ENCODE measurements around the gene EFCAB8.

The EFCAB8 gene

GRCh38 chr20:33002087-33002808, 143.5 kb downstream of the EFCAB8 start:
- H3K4me3 ChIP-seq (ENCODE audit: low read depth, low read length): no peak overlapping the region
- no peaks in the 10 kb centered on the region for H3K4me1 ChIP-seq (ENCODE audit: control insufficient read depth, insufficient read depth, low read length, unreplicated experiment)
- peaks cover 37% of the 10 kb centered on the region for H3K27me3 ChIP-seq (ENCODE audit: insufficient read depth, low read length)
- no peak overlapping the region for H2AFZ ChIP-seq (ENCODE audit: low read length, unreplicated experiment)
- H3K27ac ChIP-seq (ENCODE audit: low read depth, low read length): no peak overlapping the region
- no peaks in the 10 kb centered on the region for H3K36me3 ChIP-seq (ENCODE audit: insufficient read depth, low read length)
- no peaks in the 10 kb centered on the region for H3K79me2 ChIP-seq (ENCODE audit: control insufficient read depth, insufficient read depth, low read length, unreplicated experiment)

- Histone ChIP-seq H3K4me3 (ENCODE audit: low read depth, low read length) (no peak within 1 kb of the TSS), H3K79me2 (ENCODE audit: control insufficient read depth, insufficient read depth, low read length, unreplicated experiment) (no peaks in the 10 kb centered on the region), H3K36me3 (ENCODE audit: insufficient read depth, low read length) (no peaks in the 10 kb centered on the region), H2AFZ (ENCODE audit: low read length, unreplicated experiment) (no peak within 1 kb of the TSS), H3K4me1 (ENCODE audit: control insufficient read depth, insufficient read depth, low read length, unreplicated experiment) (no peaks in the 10 kb centered on the region), H3K27ac (ENCODE audit: low read depth, low read length) (no peak within 1 kb of the TSS), H3K27me3 (ENCODE audit: insufficient read depth, low read length) (peaks cover 24% of the 10 kb centered on the region)
These were observed 145.5 kb downstream of the EFCAB8 start, which contains the start of gene SUN5 for GRCh38 chr20:33004141-33004751. Gene SUN5 (minus strand): TSS chr20:33004433. CDS start chr20:33004340, 93 bp downstream.

GRCh38 chr20:33005132-33005566, 146.4 kb downstream of the EFCAB8 start:
- Histone ChIP-seq H3K4me1 (ENCODE audit: control insufficient read depth, insufficient read depth, low read length, unreplicated experiment) (no peaks in the 10 kb centered on the region), H3K79me2 (ENCODE audit: control insufficient read depth, insufficient read depth, low read length, unreplicated experiment) (no peaks in the 10 kb centered on the region), H3K27ac (ENCODE audit: low read depth, low read length) (no peak overlapping the region), H3K36me3 (ENCODE audit: insufficient read depth, low read length) (no peaks in the 10 kb centered on the region), H2AFZ (ENCODE audit: low read length, unreplicated experiment) (no peak overlapping the region), H3K27me3 (ENCODE audit: insufficient read depth, low read length) (peaks cover 23% of the 10 kb centered on the region), H3K4me3 (ENCODE audit: low read depth, low read length) (no peak overlapping the region)

- no peaks in the 10 kb centered on the region for H3K36me3 ChIP-seq (ENCODE audit: insufficient read depth, low read length)
- H3K4me1 ChIP-seq (ENCODE audit: control insufficient read depth, insufficient read depth, low read length, unreplicated experiment): no peaks in the 10 kb centered on the region
- no peak overlapping the region for H3K4me3 ChIP-seq (ENCODE audit: low read depth, low read length)
- H2AFZ ChIP-seq (ENCODE audit: low read length, unreplicated experiment): no peak overlapping the region
- H3K27ac ChIP-seq (ENCODE audit: low read depth, low read length): no peak overlapping the region
- no peaks in the 10 kb centered on the region for H3K79me2 ChIP-seq (ENCODE audit: control insufficient read depth, insufficient read depth, low read length, unreplicated experiment)
- H3K27me3 ChIP-seq (ENCODE audit: insufficient read depth, low read length): peaks cover 31% of the 10 kb centered on the region
These were observed 147.4 kb downstream of the EFCAB8 start for GRCh38 chr20:33005908-33006775.

GRCh38 chr20:33006776-33007375, 148.2 kb downstream of the EFCAB8 start:
- Histone ChIP-seq H2AFZ (ENCODE audit: low read length, unreplicated experiment) (no peak overlapping the region), H3K4me3 (ENCODE audit: low read depth, low read length) (no peak overlapping the region), H3K27ac (ENCODE audit: low read depth, low read length) (no peak overlapping the region), H3K4me1 (ENCODE audit: control insufficient read depth, insufficient read depth, low read length, unreplicated experiment) (no peaks in the 10 kb centered on the region), H3K36me3 (ENCODE audit: insufficient read depth, low read length) (no peaks in the 10 kb centered on the region), H3K27me3 (ENCODE audit: insufficient read depth, low read length) (peaks cover 39% of the 10 kb centered on the region), H3K79me2 (ENCODE audit: control insufficient read depth, insufficient read depth, low read length, unreplicated experiment) (no peaks in the 10 kb centered on the region)

GRCh38 chr20:33007376-33008335, 148.9 kb downstream of the EFCAB8 start, which contains the start of gene BPIFB2:
Gene BPIFB2 (plus strand): TSS chr20:33007704. CDS start chr20:33008575, 871 bp downstream.
- Histone ChIP-seq H3K36me3 (ENCODE audit: insufficient read depth, low read length) (no peaks in the 10 kb centered on the region), H3K4me3 (ENCODE audit: low read depth, low read length) (no peak within 1 kb of the TSS), H3K4me1 (ENCODE audit: control insufficient read depth, insufficient read depth, low read length, unreplicated experiment) (no peaks in the 10 kb centered on the region), H3K27ac (ENCODE audit: low read depth, low read length) (no peak within 1 kb of the TSS), H3K27me3 (ENCODE audit: insufficient read depth, low read length) (peaks cover 46% of the 10 kb centered on the region), H3K79me2 (ENCODE audit: control insufficient read depth, insufficient read depth, low read length, unreplicated experiment) (no peaks in the 10 kb centered on the region), H2AFZ (ENCODE audit: low read length, unreplicated experiment) (no peak within 1 kb of the TSS)

- Histone ChIP-seq H3K27me3 (ENCODE audit: insufficient read depth, low read length) (peaks cover 56% of the 10 kb centered on the region), H3K4me3 (ENCODE audit: low read depth, low read length) (no peak overlapping the region), H2AFZ (ENCODE audit: low read length, unreplicated experiment) (no peak overlapping the region), H3K27ac (ENCODE audit: low read depth, low read length) (no peak overlapping the region), H3K79me2 (ENCODE audit: control insufficient read depth, insufficient read depth, low read length, unreplicated experiment) (no peaks in the 10 kb centered on the region), H3K36me3 (ENCODE audit: insufficient read depth, low read length) (no peaks in the 10 kb centered on the region), H3K4me1 (ENCODE audit: control insufficient read depth, insufficient read depth, low read length, unreplicated experiment) (no peaks in the 10 kb centered on the region)
These were observed 149.9 kb downstream of the EFCAB8 start for GRCh38 chr20:33008336-33009213.

- H3K4me3 ChIP-seq (ENCODE audit: low read depth, low read length): no peak overlapping the region
- no peak overlapping the region for H3K27ac ChIP-seq (ENCODE audit: low read depth, low read length)
- H2AFZ ChIP-seq (ENCODE audit: low read length, unreplicated experiment): no peak overlapping the region
- peaks cover 58% of the 10 kb centered on the region for H3K27me3 ChIP-seq (ENCODE audit: insufficient read depth, low read length)
- H3K36me3 ChIP-seq (ENCODE audit: insufficient read depth, low read length): no peaks in the 10 kb centered on the region
- no peaks in the 10 kb centered on the region for H3K79me2 ChIP-seq (ENCODE audit: control insufficient read depth, insufficient read depth, low read length, unreplicated experiment)
- no peaks in the 10 kb centered on the region for H3K4me1 ChIP-seq (ENCODE audit: control insufficient read depth, insufficient read depth, low read length, unreplicated experiment)
These were observed 150.8 kb downstream of the EFCAB8 start for GRCh38 chr20:33009214-33010132.

Measured in ACC112 (cell line).